ENCODE data around the gene MPO. TPM values are rescaled to one million over a fixed set of nuclear protein-coding genes. Genes with fewer than 3 reads are reported as not detected.
A peak's percentile ranks its signal among the peaks of the same experiment; 100 is the strongest.

The MPO gene
- total and polyA plus RNA-seq, 2 donors (not counting 1 experiment from before 2014, with no cell fraction given), result 0.01 TPM; not detected in 1

- Histone ChIP-seq H2AFZ (ENCODE audit: low read length) (no peak overlapping the region), H3K27me3 (ENCODE audit: control insufficient read depth, insufficient read depth, low read length) (peaks cover 18% of the 10 kb centered on the region), H3K9me3 (ENCODE audit: control insufficient read depth, insufficient read depth, low read depth, low read length) (no peaks in the 10 kb centered on the region), H3K4me1 (ENCODE audit: control insufficient read depth, extremely low read depth, insufficient read depth, low read length) (no peaks in the 10 kb centered on the region), H3K79me2 (ENCODE audit: control insufficient read depth, insufficient read depth, low read length) (no peaks in the 10 kb centered on the region), H4K20me1 (ENCODE audit: control insufficient read depth, extremely low read depth, insufficient read depth, low read length) (no peaks in the 10 kb centered on the region), H3K4me2 (ENCODE audit: extremely low read depth, insufficient read depth, low read length) (peak overlapping the region; percentile 52), H3K4me3 (replicated peaks in 1 of 4; ENCODE audit: control extremely low read depth in 1 of 4, insufficient read depth in 1 of 4, low read depth in 3 of 4, low read length in 4 of 4) (peak overlapping the region in 2 of 4 experiments; percentile 44 to 57), H3K36me3 (ENCODE audit: control insufficient read depth, insufficient read depth, low read length) (no peaks in the 10 kb centered on the region), H3K27ac (ENCODE audit: insufficient read depth, low read length) (no peak overlapping the region), H3K9ac (ENCODE audit: insufficient read depth, low read length) (peak overlapping the region; percentile 7)
- TF ChIP-seq CTCF (conservative IDR thresholded peaks at IDR 0.05 in 1 of 2, IDR thresholded peaks at IDR 0.05 in 1 of 2; ENCODE audit: low read depth in 1 of 2, low read length in 2 of 2) (no peak), EZH2 (IDR thresholded peaks at IDR 0.05; ENCODE audit: low read length, missing control alignments) (peak; percentile 75)
- DNase-seq (ENCODE audit: low read depth in 2 of 2), result peak in 1 of 2 donors; percentile 46
Observed at GRCh38 chr17:58324409-58325288, 43.9 kb upstream of the MPO start.

GRCh38 chr17:58324056-58324408 is 43.3 kb upstream of the MPO start:
- TF ChIP-seq CTCF (conservative IDR thresholded peaks at IDR 0.05 in 1 of 2, IDR thresholded peaks at IDR 0.05 in 1 of 2; ENCODE audit: low read depth in 1 of 2, low read length in 2 of 2) (no peak), EZH2 (IDR thresholded peaks at IDR 0.05; ENCODE audit: low read length, missing control alignments) (peak; percentile 59)
- Histone ChIP-seq H4K20me1 (ENCODE audit: control insufficient read depth, extremely low read depth, insufficient read depth, low read length) (no peaks in the 10 kb centered on the region), H3K36me3 (ENCODE audit: control insufficient read depth, insufficient read depth, low read length) (no peaks in the 10 kb centered on the region), H3K79me2 (ENCODE audit: control insufficient read depth, insufficient read depth, low read length) (no peaks in the 10 kb centered on the region), H2AFZ (ENCODE audit: low read length) (no peak overlapping the region), H3K4me2 (ENCODE audit: extremely low read depth, insufficient read depth, low read length) (no peak overlapping the region), H3K27me3 (ENCODE audit: control insufficient read depth, insufficient read depth, low read length) (peaks cover 16% of the 10 kb centered on the region), H3K9ac (ENCODE audit: insufficient read depth, low read length) (peak overlapping the region; percentile 7), H3K4me1 (ENCODE audit: control insufficient read depth, extremely low read depth, insufficient read depth, low read length) (no peaks in the 10 kb centered on the region), H3K9me3 (ENCODE audit: control insufficient read depth, insufficient read depth, low read depth, low read length) (no peaks in the 10 kb centered on the region), H3K4me3 (replicated peaks in 1 of 4; ENCODE audit: control extremely low read depth in 1 of 4, insufficient read depth in 1 of 4, low read depth in 3 of 4, low read length in 4 of 4) (peak overlapping the region in 2 of 4 experiments; percentile 1 to 57), H3K27ac (ENCODE audit: insufficient read depth, low read length) (no peak overlapping the region)
- DNase-seq (ENCODE audit: low read depth in 2 of 2), result no peak

GRCh38 chr17:58323366-58324055 is 42.8 kb upstream of the MPO start:
- Histone ChIP-seq H3K4me3 (replicated peaks in 1 of 4; ENCODE audit: control extremely low read depth in 1 of 4, insufficient read depth in 1 of 4, low read depth in 3 of 4, low read length in 4 of 4) (peak overlapping the region in 1 of 4 experiments; percentile 57), H3K4me1 (ENCODE audit: control insufficient read depth, extremely low read depth, insufficient read depth, low read length) (no peaks in the 10 kb centered on the region), H3K27ac (ENCODE audit: insufficient read depth, low read length) (no peak overlapping the region), H3K36me3 (ENCODE audit: control insufficient read depth, insufficient read depth, low read length) (no peaks in the 10 kb centered on the region), H4K20me1 (ENCODE audit: control insufficient read depth, extremely low read depth, insufficient read depth, low read length) (no peaks in the 10 kb centered on the region), H3K27me3 (ENCODE audit: control insufficient read depth, insufficient read depth, low read length) (peaks cover 13% of the 10 kb centered on the region), H3K4me2 (ENCODE audit: extremely low read depth, insufficient read depth, low read length) (no peak overlapping the region), H3K9ac (ENCODE audit: insufficient read depth, low read length) (no peak overlapping the region), H2AFZ (ENCODE audit: low read length) (no peak overlapping the region), H3K79me2 (ENCODE audit: control insufficient read depth, insufficient read depth, low read length) (no peaks in the 10 kb centered on the region), H3K9me3 (ENCODE audit: control insufficient read depth, insufficient read depth, low read depth, low read length) (no peaks in the 10 kb centered on the region)
- DNase-seq (ENCODE audit: low read depth in 2 of 2), result no peak
- TF ChIP-seq CTCF (conservative IDR thresholded peaks at IDR 0.05 in 1 of 2, IDR thresholded peaks at IDR 0.05 in 1 of 2; ENCODE audit: low read depth in 1 of 2, low read length in 2 of 2) (no peak), EZH2 (IDR thresholded peaks at IDR 0.05; ENCODE audit: low read length, missing control alignments) (no peak)
